GM12891 (cell line): ENCODE measurements around the gene OR52E8.

ENCODE experiments used
- PAX5 ChIP-seq: IDR thresholded peaks from 2 replicates; pipeline ENCODE4 v1.6.1; 2011; ENCODE audit warnings: low read length, moderate library complexity, mild to moderate bottlenecking; ENCODE audit not compliant: insufficient read depth, severe bottlenecking
- POLR2A ChIP-seq: IDR thresholded peaks from 2 replicates; pipeline ENCODE4 v1.6.1; 2011; ENCODE audit warnings: low read depth, low read length, control low read depth
- POLR2AphosphoS5 ChIP-seq: IDR thresholded peaks from 2 replicates; pipeline ENCODE4 v1.6.1; 2011; ENCODE audit warnings: low read depth, low read length, control low read depth
- POU2F2 ChIP-seq: IDR thresholded peaks from 2 replicates; pipeline ENCODE4 v1.6.1; 2011; ENCODE audit warnings: low read depth, mild to moderate bottlenecking, control low read depth, low read length, moderate library complexity
- SPI1 ChIP-seq: IDR thresholded peaks from 2 replicates; pipeline ENCODE4 v1.6.1; 2011; ENCODE audit warnings: low read depth, low read length, control low read depth
- TAF1 ChIP-seq: IDR thresholded peaks from 2 replicates; pipeline ENCODE4 v1.6.1; 2011; ENCODE audit warnings: low read depth, low read length, control low read depth

DNA sequence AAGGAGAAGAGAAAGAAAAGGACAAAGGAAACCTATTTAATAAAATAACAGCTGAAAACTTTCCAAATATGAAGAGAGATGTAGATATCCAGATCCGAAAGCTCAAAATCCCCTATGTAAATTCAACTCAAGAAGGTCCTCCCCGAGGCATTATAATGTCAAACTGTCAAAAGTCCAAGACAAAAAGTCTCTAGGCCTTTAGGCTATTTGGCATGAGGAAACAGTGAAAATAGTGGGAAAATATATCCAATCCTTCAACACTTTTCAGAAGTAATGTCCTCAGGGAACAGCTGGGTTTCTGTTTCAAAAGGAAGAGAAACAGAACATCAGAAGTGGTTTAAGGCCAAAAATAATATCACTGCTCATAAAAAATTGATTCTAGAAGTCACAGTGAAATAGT, 21.1 kb upstream of the OR52E8 start:
- TF ChIP-seq POLR2AphosphoS5 (no peak), POLR2A (no peak), TAF1 (no peak), PAX5 (no peak), SPI1 (no peak), POU2F2 (no peak)
